HCT116 (cell line): ENCODE measurements around the gene UXS1. TPM values are rescaled to one million over a fixed set of nuclear protein-coding genes. Genes with fewer than 3 reads are reported as not detected.

ENCODE experiments used
- ATAC-seq: fragments of 200-7000 bp; cut with Tn5 transposase; 2 replicates; pipeline ENCODE4 v1.9.1; 2020; ENCODE audit warnings: mild to moderate bottlenecking, moderate library complexity
- BruUV-seq: library from RNA; stranded (reverse); fragments of 400-500 nt; replicated peaks from 2 replicates; lab custom pipeline; 2021; lab: Mats Ljungman, UMichigan
- CTCF ChIA-PET: fragments of 300-600 bp; sonication (Branson Sonifier 250); formaldehyde crosslinking; loops from one replicate; lab custom pipeline; 2021; ENCODE audit warnings: antibody characterized with exemption; lab: Charles Lee
- POLR2A ChIA-PET: fragments of 300-600, 350-600 bp; sonication (Branson Sonifier 250); formaldehyde crosslinking; loops from one replicate; lab custom pipeline; 2021; ENCODE audit warnings: antibody characterized with exemption; lab: Charles Lee
- RAD21 ChIA-PET, 2 experiments: fragments of 300-600 bp; sonication (Branson Sonifier 250); formaldehyde crosslinking; loops; one replicate each; lab custom pipeline; 2023; ENCODE audit warnings: low total read pairs in 2 of 2; ENCODE audit not compliant: uncharacterized antibody in 2 of 2, unreplicated experiment in 2 of 2, low non-redundant PET in 1 of 2; lab: Charles Lee
- DNase-seq: peaks from one replicate; pipeline ENCODE4 v3.0.0-alpha.2; 2010; ENCODE audit warnings: low read depth, low spot score
- H2AFZ ChIP-seq: fragments of 200-600 bp; shearing (Covaris generic), sonication (generic); 2 replicates; pipeline ENCODE4 v1.6.1; 2017; ENCODE audit warnings: low read depth, mixed run types, mixed read lengths, antibody characterized with exemption, low read length; ENCODE audit not compliant: poor library complexity, severe bottlenecking
- H3K27ac ChIP-seq: 2 replicates; pipeline ENCODE4 v1.5.1; 2012; ENCODE audit warnings: low read depth, low read length
- H3K27me3 ChIP-seq: fragments of 200-600 bp; sonication (generic); 2 replicates; pipeline ENCODE4 v1.6.1; 2016; ENCODE audit warnings: mixed run types, low read length, mixed read lengths; ENCODE audit not compliant: insufficient read depth
- H3K36me3 ChIP-seq, 2 experiments: fragments of 200-500 bp in 1 of 2; fragments of 200-600 bp in 1 of 2; sonication (Bioruptor generic) in 1 of 2; sonication (generic) in 1 of 2; 2 replicates each; pipeline versions ENCODE4 v1.5.1 to v1.6.1; 2014 to 2016; ENCODE audit warnings: low read length in 2 of 2, inconsistent platforms in 1 of 2, mixed read lengths in 1 of 2, mixed run types in 1 of 2; ENCODE audit not compliant: insufficient read depth in 2 of 2, control insufficient read depth in 1 of 2
- H3K4me1 ChIP-seq, 2 experiments: fragments of 200-600 bp in 1 of 2; sonication (generic) in 1 of 2; 2 replicates each; pipeline versions ENCODE4 v1.5.1 to v1.6.1; 2012 to 2017; ENCODE audit warnings: low read length in 2 of 2, inconsistent platforms in 1 of 2, mild to moderate bottlenecking in 1 of 2, mixed read lengths in 1 of 2, mixed run types in 1 of 2, moderate library complexity in 1 of 2; ENCODE audit not compliant: insufficient read depth in 2 of 2, control insufficient read depth in 1 of 2
- H3K4me2 ChIP-seq: fragments of 200-600 bp; sonication (generic); 2 replicates; pipeline ENCODE4 v1.6.1; 2017; ENCODE audit warnings: mixed run types, low read length, mixed read lengths
- H3K4me3 ChIP-seq, 2 experiments: fragments of 200-600 bp in 1 of 2; sonication (generic) in 1 of 2; replicated peaks in 1 of 2; 2 replicates each; pipeline ENCODE4 v1.5.1; 2011 to 2016; ENCODE audit warnings: low read length in 2 of 2, control low read depth in 1 of 2, low read depth in 1 of 2, mild to moderate bottlenecking in 1 of 2, mixed read lengths in 1 of 2, mixed run types in 1 of 2
- H3K79me2 ChIP-seq: fragments of 200-600 bp; sonication (generic); 2 replicates; pipeline ENCODE4 v1.6.1; 2017; ENCODE audit warnings: mild to moderate bottlenecking, mixed run types, low read length, moderate library complexity, mixed read lengths; ENCODE audit not compliant: insufficient read depth
- H3K9ac ChIP-seq: fragments of 200-600 bp; sonication (generic); 2 replicates; pipeline ENCODE4 v1.6.1; 2016; ENCODE audit warnings: low read length, mixed read lengths
- H3K9me2 ChIP-seq: fragments of 200-600 bp; sonication (generic), shearing (Covaris generic); 2 replicates; pipeline ENCODE4 v1.6.1; 2017; ENCODE audit warnings: mixed run types, mild to moderate bottlenecking, moderate library complexity; ENCODE audit not compliant: insufficient read depth
- H3K9me3 ChIP-seq, 2 experiments: fragments of 200-500 bp in 1 of 2; fragments of 200-600 bp in 1 of 2; sonication (Bioruptor generic) in 1 of 2; sonication (generic) in 1 of 2; 2 replicates each; pipeline ENCODE4 v1.6.1; 2014 to 2017; ENCODE audit warnings: low read length in 2 of 2, mixed read lengths in 2 of 2, inconsistent platforms in 1 of 2, low read depth in 1 of 2, mild to moderate bottlenecking in 1 of 2, mixed run types in 1 of 2, moderate library complexity in 1 of 2; ENCODE audit not compliant: control insufficient read depth in 1 of 2, insufficient read depth in 1 of 2
- H4K20me1 ChIP-seq: fragments of 200-600 bp; sonication (generic), shearing (Covaris generic); 2 replicates; pipeline ENCODE4 v1.6.1; 2017; ENCODE audit warnings: mixed run types, mild to moderate bottlenecking, moderate library complexity; ENCODE audit not compliant: insufficient read depth
- CBX3 ChIP-seq: IDR thresholded peaks from 2 replicates; pipeline ENCODE4 v1.6.1; 2012; ENCODE audit warnings: low read depth
- CEBPB ChIP-seq: IDR thresholded peaks from 2 replicates; pipeline ENCODE4 v1.6.1; 2012; ENCODE audit warnings: low read depth
- EGR1 ChIP-seq: IDR thresholded peaks from 2 replicates; pipeline ENCODE4 v1.6.1; 2012; ENCODE audit warnings: low read depth
- ELF1 ChIP-seq: IDR thresholded peaks from 2 replicates; pipeline ENCODE4 v1.6.1; 2012; ENCODE audit warnings: low read depth, borderline replicate concordance
- EZH2phosphoT487 ChIP-seq: fragments of 200-600 bp; IDR thresholded peaks from 2 replicates; pipeline ENCODE4 v1.6.1; 2018; ENCODE audit warnings: antibody characterized with exemption, borderline replicate concordance
- FOSL1 ChIP-seq: IDR thresholded peaks from 2 replicates; pipeline ENCODE4 v1.6.1; 2012; ENCODE audit warnings: low read depth
- JUND ChIP-seq: IDR thresholded peaks from 2 replicates; pipeline ENCODE4 v1.6.1; 2012
- POLR2AphosphoS5 ChIP-seq: IDR thresholded peaks from 2 replicates; pipeline ENCODE4 v1.6.1; 2011; ENCODE audit warnings: mild to moderate bottlenecking, low read depth, low read length, moderate library complexity
- RAD21 ChIP-seq: IDR thresholded peaks from 2 replicates; pipeline ENCODE4 v1.6.1; 2012; ENCODE audit warnings: low read depth, mild to moderate bottlenecking
- TCF7L2 ChIP-seq: IDR thresholded peaks from 2 replicates; pipeline ENCODE4 v1.7.0; 2011; ENCODE audit warnings: borderline replicate concordance, inconsistent platforms; ENCODE audit not compliant: insufficient read depth, insufficient read length; ENCODE audit errors: extremely low read depth
- intact Hi-C: fragments of 100-400 bp; cut with micrococcal nuclease; formaldehyde crosslinking; loops from 2 replicates; pipeline ENCODE4 v1.10.0; 2022
- total RNA-seq: library from RNA; stranded (reverse); gene quantifications from one replicate; pipeline ENCODE4 v1.2.1, GENCODE V29; 2021; ENCODE audit not compliant: unreplicated experiment
- TF ChIP-seq, protein P1 (sequence below): IDR thresholded peaks from 2 replicates; pipeline ENCODE4 v1.6.1; 2012; ENCODE audit warnings: low read depth
- TF ChIP-seq, protein P2 (sequence below): IDR thresholded peaks from 2 replicates; pipeline ENCODE4 v1.6.1; 2012
- TF ChIP-seq, protein P3 (sequence below): IDR thresholded peaks from 2 replicates; pipeline ENCODE4 v1.6.1; 2011; ENCODE audit warnings: mild to moderate bottlenecking, low read length, moderate library complexity; ENCODE audit not compliant: insufficient replicate concordance; ENCODE audit errors: extremely low read depth

Gene UXS1
- total RNA-seq, 1 experiment from 2014 or later: 45.7 TPM

DNA sequence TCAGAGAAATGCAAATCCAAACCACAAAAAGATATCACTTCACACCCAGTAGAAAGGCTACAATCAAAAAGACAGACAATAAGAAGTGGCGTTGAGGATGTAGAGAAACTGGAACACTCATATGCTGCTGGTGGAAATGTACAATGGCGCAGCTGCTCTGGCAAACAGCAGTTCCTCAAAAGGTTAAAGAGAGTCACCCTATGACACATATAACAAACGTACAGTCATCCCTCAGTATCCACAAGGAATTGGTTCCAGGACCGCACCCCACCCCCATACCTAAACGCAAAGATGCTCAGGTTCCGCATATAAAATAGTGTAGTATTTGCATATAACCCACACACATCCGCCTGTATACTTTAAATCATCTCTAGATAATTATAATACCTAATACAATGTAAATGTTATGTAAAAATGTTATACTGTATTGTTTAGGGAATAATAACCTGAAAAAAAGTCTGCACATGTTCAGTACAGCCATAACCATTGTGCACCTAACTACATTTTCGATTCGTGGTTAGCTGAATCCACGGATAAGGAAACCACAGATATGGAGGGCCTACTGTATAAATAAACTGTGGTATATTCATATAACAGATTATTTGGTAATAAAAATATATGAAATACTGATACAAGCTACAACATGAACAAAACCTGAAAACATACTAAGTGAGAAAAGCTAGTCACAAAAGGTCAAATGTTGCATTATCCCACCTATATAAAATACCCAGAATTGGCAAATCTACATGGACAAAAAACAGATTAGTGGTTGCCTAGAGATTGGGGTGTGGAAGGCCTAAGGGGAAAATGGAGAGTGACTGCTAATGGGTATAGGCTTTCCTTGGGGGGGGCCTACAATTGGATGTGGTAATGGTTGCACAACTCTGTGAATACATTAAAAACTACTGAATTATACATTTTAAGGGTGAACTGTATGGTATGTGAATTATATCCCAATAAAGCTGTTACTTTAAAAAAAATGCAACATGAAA lies 37.5 kb downstream of the UXS1 start:
- ChIA-PET CTCF (no interaction called here), POLR2A (interaction anchor here (0.6 kb wide), 1 partner anchor 85 kb away, joined by 6 read pairs; no protein-coding TSS in a partner anchor), RAD21 (no interaction called here)
- Histone ChIP-seq H3K9me3 (peaks cover 0 to 7% of the 10 kb centered on the region in 2 experiments; a peak in 1 of 4 replicates), H3K9me2 (no peaks in the 10 kb centered on the region), H3K79me2 (no peaks in the 10 kb centered on the region), H3K4me1 (peaks cover 7 to 8% of the 10 kb centered on the region in 2 experiments), H3K4me3 (no peak overlapping the region), H2AFZ (no peak overlapping the region), H3K9ac (no peak overlapping the region), H3K27me3 (no peaks in the 10 kb centered on the region), H3K36me3 (peaks cover 2 to 30% of the 10 kb centered on the region in 2 experiments; a peak in 3 of 4 replicates), H4K20me1 (no peaks in the 10 kb centered on the region), H3K4me2 (no peak overlapping the region), H3K27ac (no peak overlapping the region)
- TF ChIP-seq EGR1: no peak
- TF ChIP-seq TCF7L2: no peak
- TF ChIP-seq EZH2phosphoT487: no peak
- ATAC-seq: no peak
- intact Hi-C loops: no loop called here
- no peak for DNase-seq
- no TSS peak for BruUV-seq

DNA sequence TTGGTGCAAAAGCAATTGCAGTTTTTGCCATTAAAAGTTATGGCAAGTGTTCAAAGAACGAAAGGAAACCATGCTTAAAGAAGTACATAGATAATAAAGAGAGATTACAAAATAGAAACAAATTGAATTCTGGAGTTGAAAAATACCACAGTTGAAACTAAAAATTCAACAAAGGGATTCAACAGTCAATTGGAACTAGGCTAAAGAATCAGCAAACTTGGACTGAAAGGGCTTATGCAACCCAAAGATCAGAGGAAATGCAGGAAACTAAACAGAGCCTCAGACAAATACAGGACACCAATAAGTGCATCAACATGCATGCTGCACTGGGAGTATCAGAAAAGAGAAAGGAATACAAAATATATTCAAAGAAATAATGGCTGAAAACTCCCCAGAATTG lies 40.3 kb downstream of the UXS1 start:
- Histone ChIP-seq H4K20me1 (no peaks in the 10 kb centered on the region), H2AFZ (no peak overlapping the region), H3K4me3 (no peak overlapping the region), H3K36me3 (peaks cover 2 to 30% of the 10 kb centered on the region in 2 experiments; a peak in 3 of 4 replicates), H3K4me1 (no peaks in the 10 kb centered on the region; a peak in 1 of 4 replicates), H3K79me2 (no peaks in the 10 kb centered on the region), H3K27ac (no peak overlapping the region), H3K9me2 (no peaks in the 10 kb centered on the region), H3K4me2 (no peak overlapping the region), H3K9ac (no peak overlapping the region), H3K9me3 (peaks cover 0 to 7% of the 10 kb centered on the region in 2 experiments; a peak in 1 of 4 replicates), H3K27me3 (no peaks in the 10 kb centered on the region)
- TF ChIP-seq EZH2phosphoT487: no peak
- TF ChIP-seq RAD21: no peak
- TF ChIP-seq CBX3: no peak
- TF ChIP-seq JUND: no peak
- no peak for TF ChIP-seq FOSL1
- TF ChIP-seq CEBPB: no peak
- TF ChIP-seq, protein P1, sequence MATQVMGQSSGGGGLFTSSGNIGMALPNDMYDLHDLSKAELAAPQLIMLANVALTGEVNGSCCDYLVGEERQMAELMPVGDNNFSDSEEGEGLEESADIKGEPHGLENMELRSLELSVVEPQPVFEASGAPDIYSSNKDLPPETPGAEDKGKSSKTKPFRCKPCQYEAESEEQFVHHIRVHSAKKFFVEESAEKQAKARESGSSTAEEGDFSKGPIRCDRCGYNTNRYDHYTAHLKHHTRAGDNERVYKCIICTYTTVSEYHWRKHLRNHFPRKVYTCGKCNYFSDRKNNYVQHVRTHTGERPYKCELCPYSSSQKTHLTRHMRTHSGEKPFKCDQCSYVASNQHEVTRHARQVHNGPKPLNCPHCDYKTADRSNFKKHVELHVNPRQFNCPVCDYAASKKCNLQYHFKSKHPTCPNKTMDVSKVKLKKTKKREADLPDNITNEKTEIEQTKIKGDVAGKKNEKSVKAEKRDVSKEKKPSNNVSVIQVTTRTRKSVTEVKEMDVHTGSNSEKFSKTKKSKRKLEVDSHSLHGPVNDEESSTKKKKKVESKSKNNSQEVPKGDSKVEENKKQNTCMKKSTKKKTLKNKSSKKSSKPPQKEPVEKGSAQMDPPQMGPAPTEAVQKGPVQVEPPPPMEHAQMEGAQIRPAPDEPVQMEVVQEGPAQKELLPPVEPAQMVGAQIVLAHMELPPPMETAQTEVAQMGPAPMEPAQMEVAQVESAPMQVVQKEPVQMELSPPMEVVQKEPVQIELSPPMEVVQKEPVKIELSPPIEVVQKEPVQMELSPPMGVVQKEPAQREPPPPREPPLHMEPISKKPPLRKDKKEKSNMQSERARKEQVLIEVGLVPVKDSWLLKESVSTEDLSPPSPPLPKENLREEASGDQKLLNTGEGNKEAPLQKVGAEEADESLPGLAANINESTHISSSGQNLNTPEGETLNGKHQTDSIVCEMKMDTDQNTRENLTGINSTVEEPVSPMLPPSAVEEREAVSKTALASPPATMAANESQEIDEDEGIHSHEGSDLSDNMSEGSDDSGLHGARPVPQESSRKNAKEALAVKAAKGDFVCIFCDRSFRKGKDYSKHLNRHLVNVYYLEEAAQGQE: no peak
- TF ChIP-seq POLR2AphosphoS5: no peak
- TF ChIP-seq, protein P2, sequence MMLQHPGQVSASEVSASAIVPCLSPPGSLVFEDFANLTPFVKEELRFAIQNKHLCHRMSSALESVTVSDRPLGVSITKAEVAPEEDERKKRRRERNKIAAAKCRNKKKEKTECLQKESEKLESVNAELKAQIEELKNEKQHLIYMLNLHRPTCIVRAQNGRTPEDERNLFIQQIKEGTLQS: no peak
- TF ChIP-seq ELF1: no peak
- TF ChIP-seq, protein P3, sequence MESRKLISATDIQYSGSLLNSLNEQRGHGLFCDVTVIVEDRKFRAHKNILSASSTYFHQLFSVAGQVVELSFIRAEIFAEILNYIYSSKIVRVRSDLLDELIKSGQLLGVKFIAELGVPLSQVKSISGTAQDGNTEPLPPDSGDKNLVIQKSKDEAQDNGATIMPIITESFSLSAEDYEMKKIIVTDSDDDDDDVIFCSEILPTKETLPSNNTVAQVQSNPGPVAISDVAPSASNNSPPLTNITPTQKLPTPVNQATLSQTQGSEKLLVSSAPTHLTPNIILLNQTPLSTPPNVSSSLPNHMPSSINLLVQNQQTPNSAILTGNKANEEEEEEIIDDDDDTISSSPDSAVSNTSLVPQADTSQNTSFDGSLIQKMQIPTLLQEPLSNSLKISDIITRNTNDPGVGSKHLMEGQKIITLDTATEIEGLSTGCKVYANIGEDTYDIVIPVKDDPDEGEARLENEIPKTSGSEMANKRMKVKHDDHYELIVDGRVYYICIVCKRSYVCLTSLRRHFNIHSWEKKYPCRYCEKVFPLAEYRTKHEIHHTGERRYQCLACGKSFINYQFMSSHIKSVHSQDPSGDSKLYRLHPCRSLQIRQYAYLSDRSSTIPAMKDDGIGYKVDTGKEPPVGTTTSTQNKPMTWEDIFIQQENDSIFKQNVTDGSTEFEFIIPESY: no peak
- CTCF ChIA-PET: no interaction called here
- intact Hi-C loops: no loop called here
- ATAC-seq (no peak), DNase-seq (no peak)
- RAD21 ChIA-PET: no interaction called here
- BruUV-seq: no TSS peak
- POLR2A ChIA-PET: no interaction called here
